ENCODE results near the gene MKI67.
A peak's percentile ranks its signal among the peaks of the same experiment; 100 is the strongest.
"Not testable (repeated sequence)": the region's sequence is repeated elsewhere in the genome, so short reads cannot be mapped to it uniquely, and the experiment has no call there.

The MKI67 gene

DNA sequence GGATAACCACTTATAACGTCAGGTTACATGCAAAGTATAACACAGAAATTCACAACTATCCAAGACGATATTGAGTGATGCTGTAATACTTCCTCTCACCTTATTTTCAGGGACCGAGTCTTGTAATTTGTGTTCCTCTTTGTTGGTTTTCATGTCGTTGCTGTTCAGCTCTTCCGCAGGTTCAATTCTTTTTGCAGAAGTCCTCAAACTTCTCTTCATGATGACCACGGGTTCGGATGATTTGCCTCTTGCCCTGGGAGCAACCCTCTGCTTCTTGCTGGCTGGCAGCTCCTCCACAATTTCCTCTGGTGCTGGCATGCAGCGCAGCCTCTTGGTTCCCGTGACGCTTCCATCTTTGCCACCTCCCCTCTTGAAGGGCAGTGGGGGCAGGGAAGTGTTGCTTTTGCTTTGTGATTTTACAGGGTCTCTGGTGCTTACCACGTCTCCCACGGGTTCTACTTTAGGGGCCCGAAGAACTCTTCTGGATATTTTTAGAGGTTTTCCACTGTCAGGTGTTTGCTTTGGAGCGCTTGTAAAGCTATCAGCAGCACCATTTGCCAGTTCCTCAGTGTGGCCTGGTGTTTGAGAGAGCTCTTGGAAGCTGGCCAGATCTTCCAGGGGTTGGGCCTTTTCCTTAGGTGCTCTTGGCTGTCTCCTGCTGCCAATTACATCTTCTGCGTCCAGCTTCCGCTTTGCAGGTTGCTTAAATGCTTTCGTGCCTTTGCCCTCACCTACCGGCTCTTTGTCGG is 23.6 kb downstream of the MKI67 start:
- DNase-seq: no peak

DNA sequence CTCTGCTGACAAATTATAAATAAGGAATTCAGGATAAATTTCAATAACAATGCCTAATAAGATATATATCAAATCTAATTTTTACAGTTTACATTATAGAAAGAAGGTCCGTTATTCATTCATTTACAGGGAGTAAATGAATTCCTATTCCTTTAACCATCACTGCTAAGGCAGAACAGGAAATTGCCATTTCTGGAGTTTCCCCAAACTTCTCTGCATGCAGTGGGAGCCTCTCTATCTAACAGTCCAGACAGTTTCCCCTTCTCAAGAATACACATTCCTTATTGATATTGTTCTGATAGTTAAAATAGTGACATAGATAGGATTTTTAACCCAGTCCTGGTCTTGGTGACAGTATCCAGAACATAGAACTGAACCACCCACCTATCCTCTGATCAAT is 24.3 kb downstream of the MKI67 start:
- DNase-seq: peak; percentile 50

DNA sequence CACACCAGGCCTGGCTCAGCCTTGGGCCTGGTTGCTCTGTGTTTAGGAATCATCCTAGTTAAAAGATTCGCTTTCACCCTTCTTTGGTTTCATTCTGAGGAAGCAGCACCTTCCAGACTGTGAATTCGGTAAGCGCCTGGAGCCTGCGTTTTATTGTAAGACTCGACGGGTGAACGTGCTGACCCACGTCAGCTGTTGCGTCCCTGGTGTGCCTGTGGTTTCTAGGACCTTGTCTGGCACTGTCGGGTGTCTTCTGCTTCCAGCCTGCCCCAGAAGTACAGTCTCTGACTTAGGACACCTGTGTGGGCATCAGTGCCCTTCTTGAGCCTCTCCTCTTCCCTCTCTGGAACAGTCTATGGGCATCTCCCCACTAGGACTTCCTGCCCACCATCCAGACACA is 26.3 kb downstream of the MKI67 start:
- no peak for DNase-seq

DNA sequence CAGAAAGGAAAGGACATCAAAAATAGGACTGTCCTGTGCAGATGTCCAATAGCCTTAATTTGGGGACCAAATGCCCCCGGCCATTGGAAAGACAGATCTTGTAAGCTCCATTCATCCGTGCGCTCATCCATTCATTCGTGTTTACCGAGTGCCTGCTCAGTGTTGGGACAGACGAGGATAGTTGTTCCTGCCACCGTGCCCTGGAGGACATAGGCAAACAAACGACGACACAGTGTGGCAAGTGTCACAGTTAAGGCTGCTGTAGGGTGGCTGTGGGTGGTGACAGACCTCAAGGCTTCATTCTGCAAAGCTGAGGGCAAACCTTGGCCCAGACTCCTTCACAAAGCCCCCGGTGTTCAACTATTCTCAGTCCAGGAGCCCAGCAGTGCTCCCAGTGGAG is 27.6 kb downstream of the MKI67 start:
- no peak for DNase-seq

DNA sequence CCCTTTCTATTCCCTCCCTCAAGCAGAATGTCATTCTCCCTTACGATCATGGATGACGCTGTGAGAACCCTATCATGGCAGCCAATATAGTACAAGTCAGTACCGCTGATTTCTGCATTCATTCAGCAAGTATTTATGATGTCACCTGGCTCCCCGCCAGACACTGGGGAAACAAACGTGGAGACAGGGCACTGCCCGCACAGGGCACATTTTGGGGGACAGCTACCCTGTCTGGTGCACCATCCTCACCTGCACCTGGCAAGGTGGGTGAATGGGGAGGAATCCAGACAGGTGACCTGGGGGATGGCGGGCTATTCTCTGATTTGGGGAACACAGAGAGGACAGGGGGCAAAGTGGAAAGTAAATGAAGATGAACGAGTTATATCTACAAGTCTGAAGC is 28.4 kb downstream of the MKI67 start:
- DNase-seq: no peak

DNA sequence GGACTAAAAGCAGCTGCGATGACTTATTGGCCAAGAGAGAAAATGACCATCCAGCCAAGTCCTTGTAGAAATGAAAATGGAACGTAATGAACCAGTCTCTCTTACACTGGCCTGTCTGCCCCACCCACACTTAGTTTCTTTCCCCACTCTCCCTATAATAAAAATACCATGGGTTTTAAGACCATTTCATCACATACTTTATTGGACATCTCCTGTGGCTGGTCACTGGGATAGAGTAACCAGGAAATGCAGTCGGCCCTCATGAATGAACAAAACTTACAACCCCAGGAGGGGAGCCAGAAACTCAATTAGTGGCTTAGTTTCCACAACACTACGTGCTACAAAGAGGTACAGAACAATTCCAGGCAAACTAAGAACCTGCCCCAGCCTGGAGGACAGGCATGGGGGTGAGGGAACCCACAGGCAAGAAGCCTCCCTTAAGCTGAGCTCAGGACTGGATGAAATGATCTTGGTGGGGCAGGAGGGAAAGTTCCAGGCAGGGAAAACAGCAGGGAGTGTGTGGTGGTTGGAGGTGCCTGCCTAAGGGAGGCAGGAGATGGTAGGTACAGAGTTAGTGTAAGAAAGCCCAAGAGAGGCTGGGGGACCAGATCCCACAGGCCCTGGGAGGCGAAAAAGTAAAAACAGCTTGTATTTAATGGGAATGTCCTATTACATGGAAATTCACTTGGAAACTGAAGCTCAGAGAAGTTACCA is 29.6 kb downstream of the MKI67 start:
- peak; percentile 26 for DNase-seq

DNA sequence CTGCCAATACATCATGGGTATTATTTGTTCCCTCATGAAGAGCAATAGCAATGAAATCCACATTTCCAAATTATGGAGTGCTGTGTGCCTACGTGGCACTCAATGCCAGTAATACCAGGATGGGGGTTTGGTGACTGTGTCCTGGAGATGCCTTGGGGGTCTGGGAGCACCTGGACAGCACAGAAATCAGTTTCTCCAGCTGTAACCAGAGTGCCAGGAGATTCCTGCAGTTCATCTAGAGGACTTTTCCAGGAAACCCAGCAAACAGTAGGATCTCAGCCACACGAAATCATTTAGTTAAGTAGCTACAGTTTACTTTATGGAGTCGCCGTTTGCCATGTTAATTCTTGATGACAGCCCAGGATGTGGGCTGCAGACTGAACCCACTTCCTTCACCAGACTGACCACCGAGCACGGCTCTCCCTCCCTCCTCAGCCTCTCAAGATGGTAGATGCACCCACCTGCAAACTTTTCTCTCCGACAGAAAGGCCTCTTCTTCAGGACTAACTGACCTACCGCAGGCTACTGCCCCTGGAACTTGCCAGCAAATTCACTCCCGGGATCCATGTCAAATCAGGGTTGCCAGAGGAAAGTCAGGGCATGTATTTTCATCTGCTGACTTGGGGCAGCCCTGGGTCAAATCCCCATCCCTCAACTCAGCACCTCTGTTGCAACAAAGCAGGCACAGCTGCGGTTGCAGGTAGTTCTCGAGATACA is 30.3 kb downstream of the MKI67 start:
- no peak for DNase-seq

DNA sequence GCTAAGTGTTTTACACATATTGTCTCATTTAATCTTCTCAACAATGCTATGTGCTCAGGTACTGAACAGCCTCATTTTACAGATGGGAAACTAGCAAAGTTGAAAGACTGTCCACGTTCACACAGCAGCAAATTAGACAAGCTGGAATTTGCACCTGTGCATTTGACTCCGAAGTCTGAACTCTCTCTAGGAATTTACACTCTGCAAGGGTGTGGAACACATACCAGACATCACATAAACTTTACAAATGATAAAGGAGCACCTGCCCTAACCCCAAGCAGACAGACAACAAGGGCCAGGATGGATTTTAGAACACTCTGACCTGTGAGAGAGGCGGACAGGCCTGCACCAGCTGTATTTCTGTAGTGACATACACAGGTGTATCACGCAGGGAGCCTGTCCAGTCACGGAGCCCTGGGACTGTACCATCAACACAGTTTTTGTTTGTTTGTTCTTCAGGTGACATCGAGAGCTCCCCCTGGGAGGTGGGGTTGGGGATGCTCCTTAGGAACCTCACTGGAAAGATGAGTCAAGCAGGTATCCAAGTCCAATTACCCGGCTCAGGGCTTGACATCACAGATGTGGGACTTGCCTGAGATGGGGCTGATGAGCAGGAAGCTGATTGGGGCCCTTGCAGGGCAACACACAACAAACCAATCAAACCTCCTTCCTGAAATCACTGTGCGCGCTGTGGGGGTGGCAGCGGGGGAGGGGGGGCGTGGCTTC is 31.0 kb downstream of the MKI67 start:
- DNase-seq: no peak

DNA sequence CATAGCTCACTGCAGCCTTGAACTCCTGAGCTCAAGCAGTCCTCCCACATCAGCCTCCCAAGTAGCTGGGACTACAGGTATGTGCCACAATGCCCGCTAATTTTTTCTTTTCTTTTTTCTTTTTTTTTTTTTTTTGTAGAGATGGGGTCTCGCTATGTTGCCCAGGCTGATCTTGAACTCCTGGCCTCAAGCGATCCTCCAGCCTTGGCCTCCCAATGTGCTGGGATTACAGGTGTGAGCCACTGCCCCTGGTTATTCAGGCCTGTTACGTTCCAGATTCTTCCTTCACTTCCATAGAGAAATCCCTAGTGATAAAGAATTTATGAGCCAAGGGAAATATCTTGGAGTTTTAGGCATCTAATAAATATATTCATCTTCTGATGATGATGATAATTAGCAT is 31.6 kb downstream of the MKI67 start:
- not testable (repeated sequence) for DNase-seq

DNA sequence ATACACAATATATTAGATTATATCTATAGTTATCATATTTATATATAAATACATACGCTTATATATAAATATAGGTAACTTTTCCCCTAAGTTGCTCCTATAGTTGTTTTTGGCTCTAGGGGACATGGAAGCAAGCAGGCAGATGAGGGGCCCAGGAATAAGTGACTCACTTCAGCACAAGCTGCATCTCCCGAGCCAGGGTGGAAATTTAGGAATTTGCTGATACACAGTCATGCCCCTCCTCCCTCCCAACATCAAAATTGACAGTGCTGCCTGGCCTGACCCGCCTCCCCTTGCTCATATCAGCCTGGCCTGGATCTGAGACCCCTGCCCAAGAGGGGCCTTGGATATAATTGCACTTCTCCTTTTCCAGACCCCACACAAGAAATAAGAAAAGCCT is 33.8 kb downstream of the MKI67 start:
- no peak for DNase-seq

DNA sequence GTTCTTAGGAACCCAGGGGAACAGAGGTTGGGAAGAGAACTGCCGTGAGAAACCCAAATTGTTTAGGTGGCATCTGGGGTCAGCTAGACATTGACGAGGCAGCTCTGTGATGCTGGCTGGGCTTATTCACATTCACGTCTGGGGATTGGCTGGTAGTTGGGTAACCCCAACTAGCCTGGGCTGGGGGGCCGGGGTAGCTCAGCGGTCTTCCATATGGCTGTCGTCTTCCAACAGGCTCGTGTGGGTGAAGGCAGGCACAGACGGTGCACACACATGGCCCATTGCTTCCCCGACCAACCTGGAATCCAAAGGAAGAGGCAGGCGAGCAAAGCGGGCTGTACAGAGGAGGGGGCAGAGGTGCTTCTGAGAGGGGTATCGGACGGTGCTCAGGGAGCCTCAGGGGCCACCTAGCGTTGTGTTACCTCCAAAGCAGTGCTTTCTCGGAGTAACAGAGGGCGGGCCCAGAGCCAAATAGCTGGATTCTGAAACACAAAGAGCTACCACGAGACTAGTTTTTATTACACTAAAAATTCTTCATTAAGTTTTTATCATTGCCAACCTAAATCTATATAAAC is 34.5 kb downstream of the MKI67 start:
- DNase-seq: no peak

DNA sequence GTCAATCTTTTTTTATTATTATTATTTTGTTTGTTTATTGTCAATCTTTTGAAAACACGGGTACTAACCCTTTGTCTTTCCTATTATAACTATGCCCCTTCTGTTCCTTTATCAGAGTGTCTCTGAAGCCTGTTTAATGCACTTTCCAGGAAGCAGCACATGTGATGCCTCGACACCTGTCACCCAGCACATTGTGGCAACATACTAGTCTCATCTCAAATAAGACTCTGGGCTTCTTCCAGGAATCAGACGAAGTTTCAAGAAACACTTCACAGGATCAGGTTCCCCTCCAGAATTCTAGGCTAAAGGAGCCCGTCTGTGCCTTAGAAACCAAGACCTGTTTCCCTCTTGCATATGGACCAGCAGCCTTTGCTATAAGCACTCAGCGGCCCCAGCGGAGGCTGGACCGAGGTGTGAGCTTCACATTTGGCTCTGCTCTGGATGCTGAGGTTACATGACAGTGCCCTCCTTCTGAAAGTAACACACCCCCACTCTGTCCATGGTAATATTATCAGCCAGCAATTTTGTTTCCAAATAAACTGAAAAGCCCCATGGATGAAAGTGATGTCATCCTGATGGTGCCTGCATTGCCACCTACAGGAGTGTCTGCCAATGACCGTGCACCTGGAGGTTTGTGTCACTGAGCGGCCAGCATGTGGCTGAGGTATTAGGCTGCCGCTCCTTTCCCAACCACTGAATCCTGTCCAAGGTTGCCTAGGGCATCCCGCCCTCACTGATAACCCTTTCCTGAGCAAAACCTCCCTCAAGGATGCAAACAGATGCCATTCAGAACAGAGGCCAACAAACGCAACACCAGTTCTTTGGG is 38.1 kb downstream of the MKI67 start:
- no peak for DNase-seq

DNA sequence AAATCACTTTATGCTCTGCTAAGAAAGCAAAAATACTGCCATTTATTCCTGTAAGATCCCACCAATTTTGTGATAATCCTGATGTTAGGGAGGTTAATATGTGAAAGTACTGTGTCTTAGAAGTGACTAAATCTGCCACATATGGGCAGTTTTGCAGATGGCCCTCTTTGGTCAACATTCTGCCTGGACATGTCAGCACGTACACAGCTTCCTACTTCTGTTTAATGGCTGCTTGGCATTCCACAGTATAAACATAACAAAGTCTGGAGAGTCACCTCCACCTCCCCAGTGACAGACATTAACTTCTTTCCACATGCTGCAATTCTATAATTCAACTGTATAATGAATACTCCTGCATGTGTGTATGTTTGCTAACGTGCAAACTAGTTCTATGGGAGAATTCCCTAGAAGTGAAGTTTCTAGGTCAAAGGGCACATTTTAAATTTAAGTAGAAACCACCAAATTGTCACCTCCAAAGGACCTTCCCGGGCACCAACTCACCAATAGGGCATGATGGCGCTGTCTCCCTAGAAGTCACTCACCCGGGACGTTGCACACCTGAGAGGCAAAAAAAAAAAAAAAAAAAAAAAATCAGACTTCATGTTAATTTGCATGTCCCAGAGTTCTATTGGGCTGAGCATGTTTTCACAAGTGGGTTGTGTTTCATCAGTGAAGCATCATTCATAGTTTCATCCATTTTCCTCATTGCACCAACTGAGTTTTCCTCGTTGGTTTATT is 38.9 kb downstream of the MKI67 start:
- no peak for DNase-seq

DNA sequence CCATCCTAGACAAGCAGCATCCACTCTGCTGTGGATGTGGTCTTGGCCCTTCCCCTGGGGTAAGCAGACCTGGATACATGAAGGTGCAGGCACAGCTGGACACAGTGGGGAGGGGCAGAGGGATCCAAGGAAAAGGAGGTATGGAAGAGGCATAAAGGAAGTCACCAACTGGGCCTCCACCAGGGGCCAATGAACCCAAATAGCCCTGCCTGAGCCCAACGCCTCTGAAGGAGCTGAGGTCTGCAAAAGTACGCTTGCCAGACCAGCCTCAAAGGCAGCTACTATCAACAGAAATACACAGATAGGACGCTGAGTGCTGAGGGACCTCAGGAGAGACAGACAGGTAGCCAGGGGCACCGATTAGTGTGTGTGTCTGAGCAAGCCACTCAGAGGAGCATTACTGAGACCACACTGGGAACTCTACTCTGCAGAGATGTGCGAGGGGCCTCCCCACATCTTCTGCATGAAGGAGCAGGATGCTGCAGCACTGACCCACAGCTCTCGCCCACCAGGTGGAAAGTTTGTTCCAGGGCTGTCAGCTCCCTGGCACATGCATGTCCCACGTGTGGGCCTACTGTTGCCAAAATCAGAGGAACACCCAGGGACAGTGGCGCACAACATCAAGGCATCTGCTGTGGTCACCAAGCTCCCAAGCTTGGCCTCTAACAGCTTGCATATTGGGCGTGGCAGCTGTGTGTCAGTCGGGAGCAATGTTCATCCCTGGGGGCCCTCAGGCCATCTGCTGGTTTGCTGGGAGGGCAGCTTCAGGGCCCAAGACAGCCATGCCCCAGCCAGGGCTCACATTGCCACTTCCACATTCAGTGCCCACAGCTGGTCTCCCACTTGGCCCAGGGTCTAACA is 40.0 kb downstream of the MKI67 start:
- DNase-seq: no peak

DNA sequence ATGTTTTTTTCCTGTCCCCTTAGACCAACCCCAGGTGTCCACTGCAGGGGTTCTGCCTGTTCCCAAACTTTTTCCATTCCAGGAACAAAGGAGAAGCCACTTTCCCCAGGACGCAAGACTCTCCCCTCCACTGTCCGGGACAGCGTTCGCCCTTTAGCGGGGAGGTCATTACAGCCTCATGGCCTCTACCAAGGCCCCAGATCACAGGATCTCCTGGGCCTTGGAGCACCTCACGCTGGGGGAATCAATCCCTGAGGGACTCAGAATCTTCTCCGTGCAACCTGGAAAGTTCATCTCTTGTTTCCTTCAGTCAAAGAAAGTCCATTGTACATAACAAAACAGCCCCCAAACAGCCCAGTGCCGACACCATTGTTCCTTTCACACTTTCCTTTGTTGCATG is 41.2 kb downstream of the MKI67 start:
- DNase-seq: no peak

DNA sequence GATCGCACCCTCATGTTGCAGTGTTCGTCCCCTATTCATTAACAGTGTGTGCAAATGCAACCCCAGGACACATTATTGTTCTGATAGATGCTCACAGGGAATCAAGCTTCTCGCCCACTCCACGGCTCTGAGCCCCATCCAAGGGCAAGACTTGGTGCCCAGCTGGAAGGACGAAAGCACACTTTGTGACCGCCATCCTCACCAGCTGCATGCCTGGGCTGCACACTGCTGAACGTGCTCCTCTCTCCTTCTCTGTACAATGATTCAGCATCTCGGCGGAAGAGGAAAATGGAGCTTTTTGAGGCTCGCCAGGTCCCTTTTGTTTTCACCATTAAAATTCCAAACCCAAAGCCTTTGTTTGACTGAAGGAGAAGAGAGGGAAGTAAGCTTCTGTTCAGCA is 41.9 kb downstream of the MKI67 start:
- no peak for DNase-seq

DNA sequence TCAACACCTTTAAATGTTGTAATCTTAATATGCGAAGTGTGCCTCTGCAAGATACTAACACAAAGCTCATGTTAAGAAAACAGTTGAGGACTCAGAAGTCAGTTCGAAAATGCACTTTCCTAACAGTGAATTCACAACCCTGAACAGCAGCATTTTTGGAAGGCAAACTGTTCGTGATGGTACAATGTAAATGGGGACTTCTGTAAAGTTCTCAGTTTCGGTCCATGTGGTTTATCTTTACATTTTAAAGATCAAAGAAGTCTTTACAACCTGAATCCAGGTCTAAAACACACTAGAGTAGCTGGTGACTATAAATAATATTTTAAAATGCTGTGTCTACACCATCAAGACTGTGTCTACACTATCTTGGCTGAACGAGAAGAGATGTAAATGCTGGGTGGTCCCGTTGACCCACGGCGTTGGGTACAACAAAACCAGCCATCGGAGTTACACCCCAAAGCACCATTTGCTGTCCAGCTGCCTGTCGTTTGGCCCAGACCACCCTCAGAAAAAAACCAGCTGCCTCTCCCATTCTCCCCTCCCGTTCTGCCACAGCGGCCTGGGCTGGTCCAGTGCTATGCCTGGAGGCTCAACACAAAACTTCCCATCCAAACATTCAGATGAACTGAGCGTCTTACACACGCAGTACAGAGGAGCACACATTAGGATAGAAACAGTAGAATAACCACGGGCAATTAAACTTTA is 42.9 kb downstream of the MKI67 start:
- no peak for DNase-seq

DNA sequence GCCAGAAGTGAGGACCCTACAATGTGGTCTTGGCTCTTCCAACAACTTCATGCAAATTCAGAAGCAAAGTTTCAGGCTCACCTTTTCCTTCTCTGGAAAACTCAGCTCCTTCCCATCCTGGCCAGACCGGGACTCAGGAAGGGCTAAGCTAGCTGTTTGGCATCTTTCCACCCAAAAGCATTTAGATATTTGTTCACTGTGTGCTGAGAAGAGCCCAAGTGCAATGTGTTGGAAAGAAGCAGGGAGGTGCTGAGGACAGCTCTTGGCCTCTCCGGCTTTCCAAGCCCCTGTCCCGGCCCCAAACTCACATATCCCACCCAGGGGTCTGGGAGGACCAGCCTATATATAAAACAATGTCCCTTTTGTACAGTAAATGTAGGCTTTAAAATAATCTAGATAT is 44.5 kb downstream of the MKI67 start:
- no peak for DNase-seq

DNA sequence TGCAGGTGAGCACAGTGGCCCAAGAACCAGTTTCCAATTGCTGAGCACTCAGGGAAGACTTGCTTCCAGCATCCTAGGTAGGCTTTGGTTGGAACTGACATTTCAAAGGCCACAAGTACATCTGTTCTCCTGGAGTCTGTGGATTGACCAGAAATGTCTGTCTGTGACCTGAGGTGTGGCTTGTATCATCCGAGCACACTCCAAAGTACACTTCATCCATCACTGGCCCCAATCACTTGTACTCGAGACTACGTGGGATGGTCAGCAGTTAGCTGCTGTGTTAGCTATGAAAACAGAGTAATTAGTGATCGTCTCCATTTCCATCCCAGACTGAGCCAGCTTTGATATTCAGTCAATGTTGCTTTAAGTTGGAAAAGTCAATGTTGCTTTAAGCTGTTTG is 45.0 kb downstream of the MKI67 start:
- no peak for DNase-seq

DNA sequence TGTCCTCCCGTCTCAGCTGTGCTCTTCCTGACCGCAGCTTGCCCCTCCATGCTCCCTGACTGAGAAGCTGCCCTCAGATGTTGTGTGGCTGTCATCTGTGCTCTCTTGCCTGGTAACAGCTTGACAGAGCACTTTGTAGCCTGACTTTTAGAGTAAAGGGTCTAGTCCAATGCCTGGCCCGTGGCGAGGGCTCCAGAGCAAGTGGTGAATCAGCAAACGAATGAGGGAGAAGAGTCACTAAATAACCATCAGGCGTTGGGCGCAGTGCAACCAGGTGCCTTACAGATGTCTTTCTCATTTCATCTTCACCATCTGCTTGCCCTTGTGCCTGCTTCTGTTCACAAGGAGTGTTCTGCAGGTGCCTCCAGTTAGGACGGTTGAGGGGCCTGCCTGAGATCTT is 45.6 kb downstream of the MKI67 start:
- no peak for DNase-seq
